Stimulated activated CD4-positive, alpha-beta T cell treated with anti-CD3 and anti-CD28 coated beads, Interleukin-4, amount 100 ng/mL, for 24 hours (primary cell): Measurements from ENCODE around the gene TSPEAR.

ENCODE experiments used
- DNase-seq: peaks from one replicate; pipeline ENCODE4 v3.0.0-alpha.2; 2020

The TSPEAR gene

DNA sequence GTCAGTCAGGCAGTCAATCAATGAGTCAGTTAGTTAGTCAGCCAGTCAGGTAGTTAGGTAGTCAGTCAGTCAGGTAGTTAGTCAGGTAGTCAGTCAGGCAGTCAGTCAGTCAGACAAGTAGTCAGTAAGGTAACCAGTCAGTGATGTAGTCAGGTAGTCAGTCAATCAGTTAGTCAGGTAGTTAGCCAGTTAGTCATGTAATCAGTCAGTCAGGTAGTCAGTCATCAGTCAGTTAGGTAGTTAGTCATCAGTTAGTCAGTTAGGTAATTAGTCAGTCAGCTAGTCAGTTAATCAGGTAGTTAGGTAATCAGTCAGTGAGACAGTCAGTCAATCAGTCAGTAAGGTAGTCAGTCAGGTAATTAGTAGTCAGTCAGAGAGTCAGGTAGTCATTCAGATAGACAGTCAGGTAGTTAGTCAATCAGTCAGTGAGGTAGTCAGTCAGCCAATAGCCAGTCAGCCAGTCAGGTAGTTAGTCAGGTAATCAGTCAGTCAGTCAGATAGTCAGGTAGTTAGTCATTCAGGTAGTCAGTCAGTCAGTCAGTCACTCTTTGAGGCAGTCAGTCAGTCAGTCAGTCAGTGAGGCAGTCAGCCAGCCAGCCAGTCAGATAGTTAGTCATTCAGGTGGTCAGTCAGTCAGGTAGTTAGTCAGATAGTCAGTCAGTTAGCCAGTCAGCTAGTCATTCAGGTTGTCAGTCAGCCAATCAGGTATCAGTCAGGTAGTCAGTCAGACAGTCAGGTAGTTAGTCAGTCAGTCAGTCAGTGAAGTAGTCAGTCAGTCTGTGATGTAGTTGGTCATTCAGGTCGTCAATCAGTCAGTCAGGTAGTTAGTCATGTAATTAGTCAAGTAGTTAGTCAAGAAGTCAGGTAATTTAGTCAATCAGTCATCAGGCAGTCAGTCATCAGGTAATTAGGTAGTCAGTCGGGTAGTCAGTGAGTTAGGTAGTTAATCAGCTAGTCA, 186.7 kb downstream of the TSPEAR start:
- DNase-seq, result no peak

DNA sequence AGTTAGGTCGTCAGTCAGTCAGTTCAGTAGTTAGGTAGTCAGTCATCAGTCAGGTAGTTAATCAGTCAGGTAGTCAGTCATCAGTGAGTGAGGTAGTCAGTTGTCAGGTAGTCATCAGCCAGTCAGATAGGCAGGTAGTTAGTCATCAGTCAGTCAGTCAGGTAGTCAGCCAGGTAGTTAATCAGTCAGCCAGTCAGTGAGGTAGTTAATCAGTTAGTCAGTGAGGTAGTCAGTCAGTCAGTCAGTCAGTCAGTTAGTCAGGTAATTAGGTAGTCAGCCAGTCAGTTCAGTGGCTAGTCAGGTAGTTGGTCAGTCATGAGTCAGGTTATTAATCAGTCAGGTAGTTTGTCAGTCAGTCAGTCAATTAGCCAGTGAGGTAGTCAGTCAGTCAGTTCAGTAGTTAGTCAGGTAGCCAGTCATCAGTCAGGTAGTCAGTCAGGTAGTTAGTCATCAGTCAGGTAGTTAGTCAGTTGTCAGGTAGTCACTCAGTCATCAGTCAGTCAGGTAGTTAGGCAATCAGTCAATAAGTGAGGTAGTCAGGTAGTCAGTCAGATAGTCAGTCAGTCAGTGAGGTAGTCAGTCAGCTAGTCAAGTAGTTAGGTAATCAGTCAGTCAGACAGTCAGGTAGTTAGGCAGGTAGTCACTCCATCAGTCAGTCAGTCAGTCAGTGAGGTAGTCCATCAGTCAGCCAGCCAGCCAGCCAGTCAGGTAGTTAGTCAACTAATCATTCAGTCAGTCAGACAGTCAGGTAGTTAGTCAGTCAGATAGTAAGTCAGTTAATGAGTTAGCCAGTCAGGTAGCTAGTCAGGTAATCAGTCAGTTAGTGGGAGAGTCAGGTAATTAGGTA, 187.6 kb downstream of the TSPEAR start:
- DNase-seq, result no peak

DNA sequence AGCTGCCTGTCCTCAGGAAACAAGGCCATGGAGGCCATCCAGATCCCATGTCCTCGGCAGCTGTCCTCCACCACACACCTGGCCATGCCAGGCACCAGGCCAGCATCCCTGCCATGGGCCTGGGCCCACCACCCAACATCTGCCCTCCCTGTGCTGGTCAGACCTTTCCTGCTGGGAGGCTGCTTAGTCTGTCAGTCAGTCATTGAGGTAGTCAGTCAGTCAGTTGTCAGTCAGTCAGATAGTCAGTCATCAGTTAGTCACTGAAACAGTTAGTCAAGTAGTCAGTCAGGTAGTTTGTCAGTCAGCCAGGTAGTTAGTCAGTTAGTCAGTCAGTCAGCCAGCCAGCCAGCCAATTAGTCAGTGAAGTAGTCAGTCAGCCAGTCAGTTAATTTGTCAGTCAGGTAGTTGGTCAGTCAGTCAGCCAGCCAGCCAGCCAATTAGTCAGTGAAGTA, 188.6 kb downstream of the TSPEAR start:
- DNase-seq, result no peak

DNA sequence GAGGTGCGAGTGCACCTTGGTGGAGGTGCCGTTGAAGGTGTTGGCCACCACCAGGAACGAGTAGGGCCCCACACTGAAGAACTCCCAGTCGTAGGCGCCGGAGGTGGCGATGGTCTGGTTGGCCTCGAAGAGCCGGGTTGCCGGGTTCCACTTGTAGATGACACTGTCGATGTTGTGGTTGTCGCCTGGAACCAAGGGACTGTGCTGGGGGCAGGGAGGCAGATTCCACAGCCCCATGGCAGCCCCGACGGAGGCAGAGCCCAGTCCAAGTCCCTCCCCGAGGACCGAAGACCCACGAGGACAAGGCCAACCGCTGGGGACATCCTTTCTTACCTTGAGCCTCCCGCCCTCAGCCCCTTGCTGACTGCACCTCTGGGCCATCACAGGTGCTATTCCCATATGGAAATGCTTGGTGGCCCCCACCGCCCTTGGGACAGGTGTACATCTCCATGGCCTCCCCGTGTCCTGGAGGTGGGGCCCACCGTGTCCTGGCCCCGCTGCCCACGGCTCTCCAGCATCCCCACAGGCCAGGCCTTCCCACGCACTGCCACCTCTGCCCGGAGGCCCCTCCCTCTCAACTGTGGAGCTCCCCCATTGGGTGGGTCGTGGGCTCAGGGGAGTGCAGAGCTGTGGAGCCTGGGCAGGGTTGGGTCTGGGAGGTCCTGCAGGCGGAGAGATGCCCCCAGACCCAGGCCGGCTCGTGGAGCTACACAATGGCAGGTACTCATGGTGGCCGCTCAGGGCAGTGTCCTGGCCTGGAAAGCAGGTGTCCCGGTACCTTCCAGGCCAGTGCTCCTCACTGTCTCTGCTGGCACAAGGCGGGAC, 189.2 kb downstream of the TSPEAR start:
- DNase-seq, result no peak

DNA sequence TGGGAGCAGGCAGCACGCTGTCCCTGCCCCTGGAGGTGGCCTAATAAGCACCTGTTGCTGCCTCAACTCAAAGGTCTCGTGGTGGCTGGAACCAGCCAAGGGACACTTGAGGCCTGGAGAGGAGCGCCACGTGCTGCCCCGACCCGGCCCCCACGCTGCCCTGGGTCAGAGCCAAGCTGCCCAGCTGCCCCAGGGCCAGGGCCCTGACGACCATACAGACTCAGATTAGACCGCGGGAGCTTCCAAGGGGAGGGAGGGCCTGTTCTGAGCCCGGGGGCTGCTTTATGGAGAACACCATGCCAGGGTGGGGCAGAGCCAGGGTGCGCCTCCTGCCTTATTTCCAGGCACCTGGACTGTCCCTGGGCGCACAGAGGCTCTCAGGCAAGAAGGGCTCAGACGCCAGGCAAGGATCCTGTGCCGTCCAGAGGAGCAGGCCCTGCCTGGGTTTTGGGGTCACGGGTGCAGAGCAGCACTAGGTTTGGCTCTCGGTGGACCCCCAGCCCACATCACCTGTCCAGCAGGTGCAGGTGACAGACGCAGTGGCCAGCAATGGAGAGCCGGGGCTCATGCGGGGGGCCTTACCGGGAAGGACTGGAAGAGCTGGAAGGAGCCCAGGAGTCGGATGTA, 190.0 kb downstream of the TSPEAR start:
- DNase-seq, result no peak

DNA sequence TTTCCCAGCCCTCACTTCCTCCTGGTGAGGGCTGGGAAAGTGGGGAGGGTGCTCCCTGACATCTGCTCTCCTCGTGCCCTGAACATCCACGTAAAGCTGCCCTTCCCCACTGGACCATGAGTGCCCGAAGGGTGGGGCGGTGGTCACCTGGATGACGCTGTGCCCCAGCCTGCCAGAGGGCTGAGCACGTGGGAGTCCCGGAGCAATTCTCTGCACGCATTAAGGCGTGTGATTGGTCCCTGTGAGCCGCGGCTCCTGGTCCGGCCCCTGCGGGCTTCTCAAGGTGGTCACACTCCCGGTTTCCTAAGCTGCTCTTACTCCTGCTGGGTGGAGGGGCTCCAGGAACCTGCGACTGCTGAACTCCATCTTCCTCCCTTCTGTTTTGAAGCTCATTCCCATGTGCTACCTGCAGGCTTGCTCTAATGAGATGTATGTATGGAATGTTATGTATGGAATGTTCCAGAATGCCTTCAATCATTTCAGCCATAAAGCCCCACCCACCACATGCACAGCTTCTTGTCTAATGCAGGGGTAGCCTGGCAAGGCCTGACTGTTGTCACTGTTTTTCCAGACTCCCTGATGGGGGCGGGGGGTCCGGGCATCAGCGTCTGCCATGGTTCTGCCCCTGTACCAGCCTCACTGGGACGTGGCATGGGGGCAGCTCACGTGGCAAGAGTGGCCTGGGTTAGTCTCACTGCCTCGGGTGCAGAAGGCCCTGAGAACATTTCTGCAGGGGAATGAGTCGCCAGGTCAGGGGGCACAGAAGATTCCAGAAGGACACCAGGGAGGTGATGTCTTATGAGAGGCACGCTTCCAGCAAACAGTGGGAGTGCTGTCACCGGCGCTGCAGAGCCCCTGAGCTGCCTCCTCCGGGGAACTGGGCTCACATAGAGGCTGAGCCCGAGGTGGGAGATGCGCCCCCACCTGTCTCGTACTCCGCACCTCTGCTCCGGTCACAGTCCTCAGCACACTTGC, 190.8 kb downstream of the TSPEAR start:
- DNase-seq, result no peak

DNA sequence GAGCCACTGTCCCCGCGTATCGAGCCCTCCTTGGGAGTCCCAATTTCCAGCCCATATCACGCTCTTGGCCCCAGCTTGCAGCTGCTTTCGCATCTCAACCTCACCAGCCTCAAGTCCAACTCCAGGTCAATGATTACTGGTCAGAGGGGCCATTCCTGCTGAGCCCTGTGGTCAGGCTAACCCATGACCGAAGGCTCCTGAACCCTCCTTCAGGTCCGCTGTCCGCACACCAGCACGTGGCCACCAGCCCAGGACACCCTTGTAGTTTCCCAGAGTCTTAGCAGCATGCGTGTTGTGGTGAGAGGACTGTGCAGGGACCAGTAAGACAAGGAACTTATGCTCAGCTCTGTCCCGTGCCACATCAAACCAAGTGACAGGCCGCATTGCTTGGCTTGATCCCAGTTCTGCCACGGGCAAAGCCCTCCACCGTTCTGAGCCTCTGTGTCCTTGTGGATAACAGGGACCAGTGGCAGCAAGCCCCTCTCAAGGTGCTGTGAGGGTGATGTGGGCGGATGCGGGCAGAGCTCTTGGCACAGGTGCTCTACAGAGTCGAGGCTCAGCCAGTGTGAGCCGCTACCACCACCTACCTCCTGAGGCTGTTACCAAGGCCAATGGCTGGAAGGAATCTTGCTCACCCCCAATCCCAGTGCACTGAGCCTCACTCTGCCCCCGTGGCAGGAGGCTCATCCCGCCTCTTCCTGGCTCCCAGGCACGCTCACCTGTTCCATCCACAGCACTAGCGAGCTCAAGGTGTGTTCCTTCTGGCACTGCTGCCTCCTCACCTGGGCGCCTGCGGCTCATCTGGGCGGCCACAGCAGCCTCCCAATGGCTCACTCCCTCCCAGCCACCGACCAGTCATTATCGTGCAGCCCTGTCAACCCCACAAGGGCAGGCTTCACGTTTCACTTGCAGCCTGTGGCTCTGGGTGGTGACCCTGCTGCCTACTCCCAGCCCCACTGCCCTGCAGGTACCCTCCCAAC, 191.7 kb downstream of the TSPEAR start:
- DNase-seq, result no peak

DNA sequence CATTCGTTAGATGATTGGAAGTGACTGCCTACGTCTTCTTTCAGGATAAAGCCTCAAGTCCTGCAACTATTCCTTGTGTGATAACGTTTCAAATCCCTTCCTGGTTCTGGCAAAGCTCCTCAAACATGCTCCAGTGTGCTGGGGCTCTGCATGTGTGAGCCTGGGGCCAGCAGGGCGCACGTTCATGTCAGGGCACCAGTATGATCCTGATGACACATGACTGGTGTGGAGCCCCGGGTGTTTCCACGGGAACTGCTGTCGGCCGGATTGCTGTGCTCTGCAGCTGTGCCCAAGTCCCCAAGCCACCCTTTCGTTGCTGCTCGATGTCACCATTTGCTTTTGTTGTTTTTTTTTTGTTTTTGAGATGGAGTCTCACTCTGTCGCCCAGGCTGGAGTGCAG, 192.7 kb downstream of the TSPEAR start:
- DNase-seq, result no peak

DNA sequence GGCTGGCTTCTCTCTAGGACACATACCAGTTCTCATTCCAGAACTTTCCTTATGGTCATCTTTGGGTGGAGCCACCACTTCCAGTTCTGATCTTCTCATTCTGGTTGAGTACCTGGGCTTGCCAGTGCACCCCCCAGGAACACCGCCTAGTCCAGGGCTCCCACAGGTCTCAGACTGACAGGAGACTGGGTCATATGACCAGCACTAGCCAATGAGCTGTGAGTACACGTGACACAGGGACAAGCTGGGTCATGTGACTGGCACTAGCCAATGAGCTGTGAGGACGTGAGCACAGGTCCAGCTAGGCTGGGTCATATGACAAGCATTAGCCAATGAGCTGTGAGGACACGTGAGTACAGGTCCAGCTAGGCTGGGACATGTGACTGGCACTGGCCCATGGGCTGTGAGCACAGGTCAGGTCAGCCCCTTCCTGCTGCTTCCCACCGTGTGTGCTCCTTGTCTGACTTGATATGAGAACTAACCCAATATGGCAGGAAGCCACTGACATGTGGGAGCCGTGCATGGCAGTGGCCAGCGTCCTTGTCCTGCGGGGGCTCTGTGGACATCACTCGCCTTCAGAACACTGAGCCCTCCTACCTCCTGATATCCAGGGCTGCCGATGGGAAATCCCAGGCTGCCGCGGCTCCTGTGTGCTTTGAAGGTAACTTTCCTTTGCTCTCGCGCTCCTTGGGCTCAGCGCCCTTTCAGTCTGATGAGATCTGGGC, 194.0 kb downstream of the TSPEAR start:
- no peak for DNase-seq

DNA sequence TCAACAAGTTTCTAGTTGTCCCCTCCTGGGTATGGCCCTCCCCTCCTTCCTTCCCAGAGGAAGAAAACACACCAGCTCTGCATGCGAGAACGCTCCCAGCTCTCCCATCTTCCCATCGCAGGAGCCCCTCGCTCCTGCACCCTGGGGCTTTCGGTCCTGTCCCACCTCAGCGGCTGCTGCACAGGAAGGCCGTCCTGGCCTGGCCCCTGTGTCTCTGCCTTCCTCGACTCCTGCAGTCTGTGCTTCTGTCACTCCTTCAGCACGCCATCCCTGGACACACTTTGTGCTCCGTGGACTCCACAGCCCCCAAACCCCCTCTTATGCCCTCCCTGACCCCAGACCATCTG, 194.6 kb downstream of the TSPEAR start:
- DNase-seq, result no peak

DNA sequence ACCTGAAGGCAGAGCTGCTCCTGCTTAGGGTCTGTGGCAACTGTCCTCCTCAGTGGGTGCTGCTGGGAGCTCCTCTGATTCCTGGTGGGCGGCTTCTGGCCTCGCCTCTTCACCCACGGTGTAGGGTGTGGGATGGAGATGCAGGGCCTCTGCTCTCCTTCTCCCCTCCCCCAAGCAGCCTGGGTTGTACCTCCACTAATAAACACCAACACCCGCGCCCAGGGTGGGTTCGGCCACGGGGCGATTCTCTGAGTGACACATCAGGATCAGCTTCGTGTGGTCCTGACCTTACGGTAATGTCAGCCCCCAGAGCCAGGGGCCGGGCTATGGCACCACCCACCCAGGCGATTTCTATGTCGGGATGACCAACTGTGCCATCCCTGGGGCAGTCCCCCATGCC, 195.0 kb downstream of the TSPEAR start:
- no peak for DNase-seq

DNA sequence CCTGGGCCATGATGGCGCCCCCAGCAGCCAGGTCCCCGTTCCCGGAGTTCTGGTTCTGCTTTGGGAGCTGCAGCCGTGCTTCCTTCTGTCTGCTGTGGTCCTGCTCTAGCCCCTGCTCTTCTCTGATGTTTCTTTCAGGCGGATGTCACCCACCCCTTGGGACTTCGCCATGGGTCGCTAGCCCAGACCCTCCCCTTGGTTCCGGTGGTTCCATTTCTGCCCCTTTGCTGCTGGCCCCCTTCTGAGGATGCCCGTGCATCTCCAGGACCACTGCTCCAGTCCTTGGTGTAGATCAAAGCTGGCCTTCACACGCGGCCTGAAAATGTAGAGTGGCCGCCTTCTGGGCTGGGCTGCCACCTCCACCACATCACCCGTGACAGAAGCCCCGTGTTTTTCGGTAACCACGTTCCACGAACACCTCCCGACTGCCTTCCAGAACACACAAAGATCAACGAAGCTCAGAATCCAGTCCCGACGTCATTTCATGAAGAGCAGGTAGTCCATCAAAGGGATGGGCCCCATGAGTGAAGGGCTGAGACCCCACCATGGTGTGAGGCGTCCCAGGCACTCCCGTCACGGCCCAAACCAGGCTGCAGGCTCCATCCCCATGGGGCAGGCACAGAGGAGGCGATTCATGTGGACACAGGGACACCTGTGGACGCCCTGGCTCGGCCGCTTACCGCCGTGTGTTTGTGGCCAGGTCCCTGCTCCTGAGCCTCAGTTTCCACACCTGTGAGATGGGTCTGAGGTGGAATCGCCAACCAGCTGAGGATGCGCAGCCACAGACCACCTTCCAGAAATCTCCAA, 195.8 kb downstream of the TSPEAR start:
- DNase-seq, result no peak

DNA sequence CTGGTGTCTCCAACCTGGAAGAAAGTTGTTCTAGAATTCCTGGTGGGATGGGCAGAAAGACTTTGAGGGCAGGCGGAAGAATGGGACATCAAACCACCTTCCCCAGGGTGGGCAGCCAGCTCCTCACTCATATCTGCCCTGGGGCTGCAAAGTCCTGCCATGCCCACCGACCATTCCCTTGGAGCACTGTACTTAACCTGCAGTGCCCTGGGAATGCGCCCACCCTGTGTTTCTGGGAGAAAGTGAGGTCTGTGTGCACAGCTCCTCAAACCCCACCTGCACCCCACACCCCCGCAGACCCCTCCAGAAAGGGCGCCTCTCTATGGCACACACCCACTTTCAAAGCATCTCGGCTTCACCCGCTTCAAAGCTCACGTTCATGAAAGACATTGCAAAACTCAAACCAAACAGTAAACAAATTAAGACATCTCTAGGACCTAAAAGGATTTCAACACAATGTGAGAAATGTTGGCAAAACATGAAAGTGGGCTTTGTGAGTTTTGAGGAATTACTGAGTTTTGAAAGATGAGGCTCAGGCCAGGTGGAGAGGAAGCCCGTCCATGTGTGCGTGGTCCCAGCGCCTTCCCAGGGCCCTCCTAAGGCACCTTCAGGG, 196.5 kb downstream of the TSPEAR start:
- DNase-seq, result no peak

DNA sequence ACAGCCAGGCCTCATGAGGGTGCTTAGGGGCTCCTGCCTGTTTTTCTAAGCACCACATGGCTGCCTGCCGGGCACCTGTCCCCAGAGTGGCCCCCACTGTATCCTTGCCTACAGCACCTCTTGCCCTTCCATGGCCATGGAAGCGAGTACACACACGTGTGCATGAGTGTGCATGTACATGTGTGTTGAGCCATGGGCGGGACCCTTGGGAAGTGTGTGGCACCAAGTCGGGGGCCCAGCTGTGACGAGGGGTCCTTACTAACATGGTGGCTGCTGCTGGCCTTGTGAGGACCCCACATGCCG, 197.2 kb downstream of the TSPEAR start:
- no peak for DNase-seq

DNA sequence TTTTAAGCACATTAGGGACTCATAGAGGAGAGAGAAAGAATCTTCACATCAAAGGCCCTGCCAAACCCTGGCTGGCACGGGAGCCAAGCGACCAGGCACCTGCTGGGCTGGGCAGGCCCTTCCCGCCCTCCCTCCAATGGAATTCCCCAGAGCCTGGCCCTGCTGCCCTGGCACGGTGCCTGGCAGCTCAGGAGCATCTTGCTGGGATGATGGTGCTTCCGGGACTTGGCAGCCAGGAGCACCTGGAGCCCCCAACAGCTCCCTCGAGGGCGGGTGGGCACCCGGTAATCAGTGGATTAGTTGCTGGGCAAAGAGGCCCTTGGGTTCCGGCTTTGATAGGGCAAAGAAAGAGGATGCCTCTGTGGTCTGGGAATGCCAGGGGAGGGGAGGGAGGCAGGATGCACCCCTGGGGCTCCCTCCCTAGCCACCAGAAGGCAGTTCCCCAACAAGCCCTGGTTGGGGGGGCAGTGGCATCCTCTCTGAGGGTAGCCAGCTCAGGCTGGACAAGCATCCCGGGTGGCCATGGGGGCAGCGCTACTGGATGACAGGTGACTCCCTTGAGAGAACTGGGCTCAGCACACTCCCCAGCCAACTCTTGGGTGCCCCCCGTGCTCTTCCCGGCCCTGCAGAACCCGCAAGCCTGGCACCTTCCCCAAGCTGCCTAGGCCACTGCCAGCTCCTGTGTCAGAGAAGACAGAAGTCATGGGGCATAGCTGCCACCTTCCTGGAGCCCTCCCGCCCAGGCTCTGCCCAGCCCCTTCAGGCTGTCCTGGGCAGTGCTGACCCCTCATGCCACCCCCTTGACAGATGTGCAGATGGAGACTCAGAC, 197.8 kb downstream of the TSPEAR start:
- no peak for DNase-seq

DNA sequence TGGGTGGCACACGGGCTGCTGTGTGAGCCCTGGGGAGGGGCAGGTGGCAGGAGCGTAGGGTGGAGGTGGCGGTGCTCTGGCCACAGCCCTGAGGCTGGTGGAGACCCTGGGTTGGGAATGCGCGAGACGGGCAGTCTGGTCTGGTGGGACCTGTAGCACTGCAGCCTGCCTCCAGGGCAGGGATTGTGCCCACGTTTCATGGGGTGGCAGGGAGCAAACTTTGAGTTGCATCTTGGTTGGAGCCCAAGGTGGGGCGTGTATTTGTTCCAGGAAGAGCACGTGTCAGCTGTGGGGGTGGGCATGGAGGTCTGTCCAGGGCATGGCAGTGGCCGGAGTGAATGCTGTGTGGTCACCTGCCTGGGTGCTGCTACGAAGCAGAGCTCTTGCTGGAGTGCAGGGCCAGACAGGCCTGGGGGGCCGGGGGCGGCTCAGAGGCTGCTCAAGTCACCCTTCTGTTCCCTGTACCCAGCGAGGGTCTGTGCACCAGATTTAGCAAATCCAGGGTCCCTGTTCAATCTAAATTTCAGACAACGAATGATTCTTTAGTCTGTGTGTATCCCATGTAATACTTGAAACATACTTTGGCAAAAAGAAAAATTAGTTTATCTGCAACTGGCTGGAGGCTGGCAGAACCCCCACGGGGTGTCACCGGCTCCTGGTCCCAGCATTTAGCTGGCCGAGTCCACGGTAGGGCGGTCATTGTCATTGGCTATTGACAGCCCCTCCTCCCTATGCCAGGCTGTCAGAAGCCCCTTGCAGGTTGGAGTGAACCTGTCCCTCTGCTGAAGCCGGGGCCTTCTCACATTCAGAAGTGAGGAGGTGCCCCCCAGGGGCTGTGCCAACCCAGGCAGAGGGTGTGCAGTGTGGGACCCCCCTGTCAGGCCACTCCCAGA, 198.6 kb downstream of the TSPEAR start:
- no peak for DNase-seq
